ENCODE data around the gene MYDGF.

The MYDGF gene

DNA sequence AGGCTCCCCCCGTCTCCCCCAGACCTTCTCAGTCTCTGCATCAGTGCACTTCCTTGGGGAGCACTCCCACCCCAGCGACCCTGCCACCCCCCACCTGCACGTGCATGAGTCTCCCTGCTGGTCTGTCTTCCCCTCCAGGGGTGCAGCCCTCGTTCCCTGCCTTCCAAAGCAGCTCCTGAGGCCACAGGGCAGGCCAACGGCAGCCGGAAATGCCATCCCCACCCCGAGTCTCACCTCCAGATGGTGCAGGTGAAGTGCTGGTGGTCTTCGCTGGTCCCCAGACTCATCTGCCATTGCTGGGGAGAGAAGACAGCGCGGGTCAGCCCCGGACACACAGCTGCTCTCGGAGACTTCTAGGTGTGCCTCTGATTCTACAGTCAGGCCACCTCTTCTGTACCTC, 5.5 kb downstream of the MYDGF start:
- no peaks in the 10 kb centered on the region for H3K9me3 Mint-ChIP-seq
- no peak overlapping the region for H3K4me3 Mint-ChIP-seq
- peaks cover 18% of the 10 kb centered on the region for H3K4me1 Mint-ChIP-seq
- peaks cover 3% of the 10 kb centered on the region for H3K36me3 Mint-ChIP-seq
- no peaks in the 10 kb centered on the region for H3K27me3 Mint-ChIP-seq
- H3K27ac Mint-ChIP-seq = no peak overlapping the region

GRCh38 chr19:4662812-4663211, 7.3 kb downstream of the MYDGF start:
- Mint-ChIP-seq H3K36me3 (no peaks in the 10 kb centered on the region), H3K27ac (no peak overlapping the region), H3K9me3 (no peaks in the 10 kb centered on the region), H3K4me1 (peaks cover 4% of the 10 kb centered on the region), H3K27me3 (no peaks in the 10 kb centered on the region), H3K4me3 (no peak overlapping the region)

DNA sequence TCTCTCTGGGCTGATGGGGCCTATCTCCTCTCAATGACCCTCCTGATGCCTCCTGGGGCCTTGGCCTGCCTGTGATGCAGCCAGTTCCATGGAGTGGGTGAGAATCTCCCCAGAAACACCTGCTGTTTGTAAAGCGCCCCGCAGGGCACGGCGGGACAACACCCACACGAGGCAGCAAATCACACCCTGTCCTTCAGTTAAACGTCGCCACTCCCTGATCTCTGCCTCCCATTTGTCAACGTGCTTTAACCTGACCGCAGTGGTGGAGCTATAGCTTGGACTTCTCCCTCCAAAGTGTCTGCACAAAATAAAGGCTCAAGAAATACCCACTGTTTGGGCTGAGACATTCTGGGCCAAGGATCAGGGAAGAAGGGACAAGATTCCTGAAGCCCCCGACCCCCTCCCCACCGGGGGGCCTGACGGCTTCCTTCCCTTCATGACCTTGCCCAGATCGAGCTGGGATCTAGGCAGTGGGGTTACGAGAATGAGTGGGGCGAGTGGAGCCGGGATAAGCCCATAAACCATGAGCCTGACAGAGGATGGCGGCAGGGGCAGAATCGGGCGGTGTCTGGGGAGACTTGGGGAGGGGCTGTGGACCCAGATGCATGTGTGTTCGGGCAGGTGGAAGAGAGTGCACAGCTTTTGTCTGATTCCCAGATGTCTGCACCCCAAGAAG, 8.0 kb downstream of the MYDGF start:
- H3K27ac Mint-ChIP-seq = peak overlapping the region; percentile 59
- no peaks in the 10 kb centered on the region for H3K36me3 Mint-ChIP-seq
- H3K27me3 Mint-ChIP-seq = no peaks in the 10 kb centered on the region
- H3K4me1 Mint-ChIP-seq = peaks cover 4% of the 10 kb centered on the region
- no peaks in the 10 kb centered on the region for H3K9me3 Mint-ChIP-seq
- no peak overlapping the region for H3K4me3 Mint-ChIP-seq

DNA sequence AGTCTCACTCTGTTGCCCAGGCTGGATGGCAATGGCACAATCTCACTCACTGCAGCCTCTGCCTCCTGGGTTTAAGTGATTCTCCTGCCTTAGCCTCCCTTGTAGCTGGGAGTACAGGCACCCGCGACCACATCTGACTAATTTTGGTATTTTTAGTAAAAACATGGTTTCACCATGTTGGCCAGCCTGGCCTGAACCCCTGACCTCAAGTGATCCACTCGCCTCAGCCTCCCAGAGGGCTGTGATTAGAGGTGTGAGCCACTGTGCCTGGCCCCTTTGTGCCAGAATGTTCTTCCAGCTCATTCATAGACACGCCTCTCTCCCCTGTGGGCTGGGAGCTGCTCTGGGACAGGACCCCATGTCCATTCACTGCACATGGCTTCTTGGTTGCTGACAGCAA, 9.1 kb downstream of the MYDGF start:
- H3K4me1 Mint-ChIP-seq = peaks cover 4% of the 10 kb centered on the region
- no peak overlapping the region for H3K4me3 Mint-ChIP-seq
- H3K27me3 Mint-ChIP-seq = no peaks in the 10 kb centered on the region
- H3K27ac Mint-ChIP-seq = no peak overlapping the region
- H3K36me3 Mint-ChIP-seq = no peaks in the 10 kb centered on the region
- no peaks in the 10 kb centered on the region for H3K9me3 Mint-ChIP-seq

DNA sequence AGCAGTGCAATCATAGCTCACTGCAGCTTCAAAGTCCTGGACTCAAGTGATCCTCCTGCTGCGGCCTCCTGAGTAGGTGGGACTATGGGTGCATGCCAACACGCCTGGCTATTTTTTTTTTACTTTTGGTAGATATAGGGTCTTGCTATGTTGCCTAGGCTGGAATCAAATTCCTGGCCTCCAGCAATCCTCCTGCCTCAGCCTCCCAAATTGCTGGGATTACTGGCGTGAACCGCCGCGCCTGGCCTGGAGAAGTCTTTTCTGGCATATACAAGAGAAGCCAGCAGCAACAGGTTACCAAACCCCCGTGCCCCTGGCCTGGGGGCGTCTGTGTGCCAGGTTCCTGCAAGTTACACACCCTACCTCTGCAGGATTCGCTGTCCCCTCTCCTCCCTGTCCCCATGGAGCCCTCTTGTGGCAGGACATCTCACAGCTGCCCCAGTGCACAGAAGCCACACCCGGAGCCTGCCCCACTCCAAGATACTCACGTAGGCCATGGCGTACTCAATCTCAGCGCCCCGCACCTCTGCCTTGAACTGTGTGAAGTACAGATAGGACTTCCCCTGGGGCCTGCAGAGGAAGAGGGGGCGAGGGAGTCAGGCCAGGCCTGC, 9.9 kb downstream of the MYDGF start:
- peaks cover 4% of the 10 kb centered on the region for H3K4me1 Mint-ChIP-seq
- H3K9me3 Mint-ChIP-seq = no peaks in the 10 kb centered on the region
- no peaks in the 10 kb centered on the region for H3K36me3 Mint-ChIP-seq
- H3K27ac Mint-ChIP-seq = no peak overlapping the region
- no peak overlapping the region for H3K4me3 Mint-ChIP-seq
- H3K27me3 Mint-ChIP-seq = no peaks in the 10 kb centered on the region

DNA sequence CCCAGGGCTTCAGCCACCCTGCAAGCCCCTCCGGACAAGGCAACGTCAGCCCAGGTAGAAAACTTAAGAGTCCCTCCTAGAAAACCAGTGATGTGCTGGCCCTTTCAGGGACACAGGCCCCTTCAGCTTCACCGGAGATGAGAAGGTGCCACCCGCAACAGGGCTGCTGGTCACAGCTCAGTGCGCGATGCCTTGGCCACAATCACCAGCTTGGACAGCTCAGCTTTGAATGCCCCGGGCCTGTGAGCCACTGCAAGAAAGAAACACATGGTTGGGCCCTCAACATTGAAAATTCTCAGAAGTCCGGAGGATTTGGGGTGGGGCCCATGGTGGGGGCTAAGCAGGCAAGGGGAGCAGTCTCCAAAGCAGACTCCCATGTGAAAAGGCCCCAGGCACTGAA, 12.3 kb downstream of the MYDGF start:
- H3K27ac Mint-ChIP-seq = no peak overlapping the region
- H3K36me3 Mint-ChIP-seq = peaks cover 3% of the 10 kb centered on the region
- H3K9me3 Mint-ChIP-seq = no peaks in the 10 kb centered on the region

DNA sequence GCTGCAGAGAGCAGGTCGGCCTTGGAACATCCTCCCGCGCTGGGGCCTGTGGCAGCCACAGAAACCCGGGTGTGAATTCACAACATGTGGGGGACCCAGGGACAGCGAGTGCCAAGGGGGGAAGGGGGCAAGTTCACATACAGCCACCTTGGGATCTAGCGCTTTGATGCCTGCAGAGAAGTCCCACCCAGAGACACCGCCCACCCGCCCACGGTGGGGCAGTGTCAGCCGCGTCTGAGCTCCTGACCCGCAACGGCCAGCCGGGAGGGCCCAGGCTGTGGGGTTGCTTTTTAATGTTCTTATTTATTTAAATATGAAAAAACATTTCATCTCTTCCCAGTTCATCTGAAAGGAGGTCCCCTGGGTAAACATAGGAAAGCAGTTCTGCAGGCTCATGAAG, 12.9 kb downstream of the MYDGF start:
- no peak overlapping the region for H3K27ac Mint-ChIP-seq
- peaks cover 4% of the 10 kb centered on the region for H3K4me1 Mint-ChIP-seq
- H3K36me3 Mint-ChIP-seq = peaks cover 3% of the 10 kb centered on the region
- H3K9me3 Mint-ChIP-seq = no peaks in the 10 kb centered on the region
- no peak overlapping the region for H3K4me3 Mint-ChIP-seq
- no peaks in the 10 kb centered on the region for H3K27me3 Mint-ChIP-seq

More for the DNA sequence above, 12.3 kb downstream of the MYDGF start:
- Mint-ChIP-seq H3K4me1 (peaks cover 4% of the 10 kb centered on the region), H3K4me3 (no peak overlapping the region), H3K27me3 (no peaks in the 10 kb centered on the region)

- H3K27me3 Mint-ChIP-seq = no peaks in the 10 kb centered on the region
- H3K27ac Mint-ChIP-seq = no peak overlapping the region
- H3K9me3 Mint-ChIP-seq = no peaks in the 10 kb centered on the region
- H3K4me1 Mint-ChIP-seq = peaks cover 1% of the 10 kb centered on the region
- H3K4me3 Mint-ChIP-seq = no peak overlapping the region
- H3K36me3 Mint-ChIP-seq = peaks cover 3% of the 10 kb centered on the region
These were observed 14.0 kb downstream of the MYDGF start for GRCh38 chr19:4656102-4656501.

DNA sequence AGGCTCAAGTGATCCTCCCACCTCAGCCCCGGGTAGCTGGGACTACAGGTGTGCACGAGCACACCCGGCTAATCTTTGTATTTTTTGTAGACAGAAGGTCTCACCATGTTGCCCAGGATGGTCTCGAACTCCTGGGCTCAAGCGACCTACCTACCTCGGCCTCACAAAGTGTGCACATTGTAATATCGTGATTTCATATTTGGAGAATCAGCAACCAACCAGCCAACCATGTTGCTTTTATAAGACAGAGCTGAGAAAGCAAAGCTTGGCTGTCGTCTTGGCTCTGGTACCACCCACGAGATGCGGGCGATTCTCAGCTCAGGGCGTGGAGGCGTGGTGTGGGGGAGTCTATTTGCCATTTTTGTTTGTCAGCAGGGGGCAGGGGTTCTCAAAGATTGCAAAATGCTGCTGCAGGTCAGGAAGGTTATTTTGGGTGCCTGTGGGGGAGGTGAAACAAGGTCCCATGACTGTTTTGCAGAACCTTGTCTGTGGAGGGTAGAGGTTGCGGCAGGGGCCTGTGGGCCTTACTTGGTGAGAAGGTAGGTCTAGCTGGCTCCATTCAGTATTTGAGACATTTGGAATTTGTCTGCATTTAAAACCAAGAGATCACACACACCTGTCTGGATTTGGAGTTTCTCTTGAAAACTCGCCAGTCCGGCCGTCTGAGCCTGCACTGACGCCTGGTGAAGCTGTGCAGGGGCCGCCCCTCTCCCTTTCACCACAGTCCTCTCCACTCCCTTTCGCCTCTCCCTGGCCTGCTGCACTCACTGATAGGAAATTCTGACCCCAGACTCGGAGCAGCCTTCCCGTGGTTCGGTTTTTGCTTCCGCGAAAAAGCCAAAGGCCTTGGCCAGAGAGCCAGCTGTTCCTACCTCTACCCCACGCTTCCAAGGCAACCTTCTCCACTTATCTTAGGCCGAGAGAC, 15.4 kb downstream of the MYDGF start:
- Mint-ChIP-seq H3K9me3 (no peaks in the 10 kb centered on the region), H3K36me3 (peaks cover 3% of the 10 kb centered on the region), H3K4me1 (no peaks in the 10 kb centered on the region), H3K27ac (no peak overlapping the region), H3K4me3 (no peak overlapping the region), H3K27me3 (no peaks in the 10 kb centered on the region)

- H3K27me3 Mint-ChIP-seq = no peaks in the 10 kb centered on the region
- no peak overlapping the region for H3K27ac Mint-ChIP-seq
- no peaks in the 10 kb centered on the region for H3K9me3 Mint-ChIP-seq
- H3K36me3 Mint-ChIP-seq = peaks cover 3% of the 10 kb centered on the region
- H3K4me1 Mint-ChIP-seq = no peaks in the 10 kb centered on the region
- H3K4me3 Mint-ChIP-seq = no peak overlapping the region
These were observed 16.2 kb downstream of the MYDGF start for GRCh38 chr19:4653793-4654436.

- H3K4me3 Mint-ChIP-seq = no peak overlapping the region
- peaks cover 3% of the 10 kb centered on the region for H3K36me3 Mint-ChIP-seq
- no peak overlapping the region for H3K27ac Mint-ChIP-seq
These were observed 18.1 kb downstream of the MYDGF start for GRCh38 chr19:4652075-4652474.

GRCh38 chr19:4650159-4650558, 20.0 kb downstream of the MYDGF start:
- Mint-ChIP-seq H3K27ac (peak overlapping the region; percentile 62), H3K27me3 (no peaks in the 10 kb centered on the region), H3K9me3 (no peaks in the 10 kb centered on the region), H3K36me3 (peaks cover 2% of the 10 kb centered on the region), H3K4me1 (no peaks in the 10 kb centered on the region), H3K4me3 (no peak overlapping the region)

More at GRCh38 chr19:4652075-4652474, 18.1 kb downstream of the MYDGF start:
- no peaks in the 10 kb centered on the region for H3K27me3 Mint-ChIP-seq
- no peaks in the 10 kb centered on the region for H3K9me3 Mint-ChIP-seq
- no peaks in the 10 kb centered on the region for H3K4me1 Mint-ChIP-seq

DNA sequence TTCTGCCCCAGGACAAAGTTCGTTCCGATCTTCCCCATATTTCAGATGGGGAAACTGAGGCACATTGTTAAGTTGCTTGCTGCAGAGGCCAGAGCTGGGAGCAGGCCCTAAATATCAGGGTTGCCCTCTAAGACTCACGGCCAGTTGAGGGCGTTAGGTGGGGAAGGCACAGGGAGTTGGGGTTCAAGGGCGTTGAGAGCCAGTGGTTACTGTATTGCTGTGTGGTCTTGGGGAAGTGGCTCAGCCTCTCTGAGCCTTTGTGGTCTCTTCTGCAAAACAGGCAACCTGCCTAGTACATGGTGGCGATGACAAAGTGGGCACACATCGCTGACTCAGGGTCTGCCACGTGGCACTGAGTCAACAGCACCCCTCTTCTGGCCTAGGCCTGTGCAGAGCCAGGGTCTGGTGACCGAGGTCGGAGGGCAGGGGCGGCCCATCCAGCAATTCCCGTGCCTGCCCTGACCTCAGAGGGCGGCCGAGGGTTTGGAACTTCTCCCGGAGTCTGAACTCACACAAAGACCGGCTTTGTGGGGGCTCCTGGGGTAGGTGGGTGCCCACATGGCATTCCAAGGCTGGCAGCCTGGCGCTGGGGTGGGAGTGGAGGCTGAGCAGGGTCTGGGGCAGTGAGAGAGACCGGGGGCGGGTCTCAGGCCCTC, 20.6 kb downstream of the MYDGF start:
- Mint-ChIP-seq H3K4me3 (no peak overlapping the region), H3K4me1 (no peaks in the 10 kb centered on the region), H3K27ac (no peak overlapping the region), H3K9me3 (no peaks in the 10 kb centered on the region), H3K27me3 (no peaks in the 10 kb centered on the region), H3K36me3 (no peaks in the 10 kb centered on the region)

- no peaks in the 10 kb centered on the region for H3K9me3 Mint-ChIP-seq
- H3K4me1 Mint-ChIP-seq = no peaks in the 10 kb centered on the region
- H3K36me3 Mint-ChIP-seq = no peaks in the 10 kb centered on the region
- no peaks in the 10 kb centered on the region for H3K27me3 Mint-ChIP-seq
- no peak overlapping the region for H3K27ac Mint-ChIP-seq
- H3K4me3 Mint-ChIP-seq = no peak overlapping the region
These were observed 22.2 kb downstream of the MYDGF start for GRCh38 chr19:4647676-4648644.
